Brain microvascular endothelial cell (primary cell): ENCODE results near the gene MYOZ2.

Experiments used
- DNase-seq: peaks from one replicate; pipeline ENCODE4 v3.0.0-alpha.2; 2020
- H3K27ac ChIP-seq: fragments of 250-450 bp; sonication (Bioruptor Pico); 2 replicates; pipeline ENCODE4 v1.5.1; 2020; ENCODE audit warnings: mild to moderate bottlenecking, moderate library complexity
- H3K27me3 ChIP-seq: fragments of 250-450 bp; sonication (Bioruptor Pico); replicated peaks from 2 replicates; pipeline ENCODE4 v1.5.1; 2020; ENCODE audit warnings: mild to moderate bottlenecking
- H3K36me3 ChIP-seq: fragments of 250-450 bp; sonication (Bioruptor Pico); replicated peaks from 2 replicates; pipeline ENCODE4 v1.5.1; 2020; ENCODE audit warnings: mild to moderate bottlenecking
- H3K4me3 ChIP-seq: 2 replicates; pipeline ENCODE4 v1.5.1; 2011; ENCODE audit warnings: low read depth, mild to moderate bottlenecking, control low read depth, low read length, moderate library complexity
- CTCF ChIP-seq: IDR thresholded peaks from 2 replicates; pipeline ENCODE4 v1.5.1; 2011; ENCODE audit warnings: low read depth, mild to moderate bottlenecking, moderate library complexity, low read length, control low read depth, inconsistent platforms; ENCODE audit errors: missing control alignments
- in situ Hi-C: cut with HindIII; loops from 2 replicates; pipeline ENCODE4 v1.10.0; 2017; ENCODE audit warnings: low sequenced_read_pairs, low pct_ligation_motif_present

Gene MYOZ2

GRCh38 chr4:119228406-119228805 lies 92.8 kb downstream of the MYOZ2 start:
- in situ Hi-C loops: no loop called here
- no peak for DNase-seq
- H3K27me3 ChIP-seq: no peaks in the 10 kb centered on the region
- H3K4me3 ChIP-seq: no peak overlapping the region
- H3K36me3 ChIP-seq: no peaks in the 10 kb centered on the region
- H3K27ac ChIP-seq: no peak overlapping the region
- no peak for TF ChIP-seq CTCF

GRCh38 chr4:119229908-119230687 lies 94.5 kb downstream of the MYOZ2 start:
- no peak overlapping the region for H3K27ac ChIP-seq
- TF ChIP-seq CTCF: no peak
- DNase-seq: no peak
- no peak overlapping the region for H3K4me3 ChIP-seq
- H3K27me3 ChIP-seq: no peaks in the 10 kb centered on the region
- H3K36me3 ChIP-seq: no peaks in the 10 kb centered on the region
- in situ Hi-C loops: no loop called here

GRCh38 chr4:119231491-119231890 lies 95.9 kb downstream of the MYOZ2 start:
- H3K36me3 ChIP-seq: no peaks in the 10 kb centered on the region
- no peak for TF ChIP-seq CTCF
- in situ Hi-C loops: no loop called here

GRCh38 chr4:119232286-119232685 lies 96.7 kb downstream of the MYOZ2 start:
- Histone ChIP-seq H3K4me3 (no peak overlapping the region), H3K36me3 (no peaks in the 10 kb centered on the region), H3K27ac (no peak overlapping the region), H3K27me3 (no peaks in the 10 kb centered on the region)
- DNase-seq: no peak
- no peak for TF ChIP-seq CTCF
- in situ Hi-C loops: no loop called here

More at GRCh38 chr4:119231491-119231890, 95.9 kb downstream of the MYOZ2 start:
- Histone ChIP-seq H3K27me3 (no peaks in the 10 kb centered on the region), H3K4me3 (no peak overlapping the region), H3K27ac (no peak overlapping the region)
- DNase-seq: no peak

- Histone ChIP-seq H3K27ac (no peak overlapping the region), H3K27me3 (no peaks in the 10 kb centered on the region), H3K36me3 (no peaks in the 10 kb centered on the region), H3K4me3 (no peak overlapping the region)
- no peak for DNase-seq
- no peak for TF ChIP-seq CTCF
- in situ Hi-C loops: no loop called here
These were observed 97.6 kb downstream of the MYOZ2 start for GRCh38 chr4:119233191-119233590.

- H3K27ac ChIP-seq: no peak overlapping the region
- no peaks in the 10 kb centered on the region for H3K27me3 ChIP-seq
- TF ChIP-seq CTCF: no peak
- no peaks in the 10 kb centered on the region for H3K36me3 ChIP-seq
- H3K4me3 ChIP-seq: no peak overlapping the region
- DNase-seq: no peak
- in situ Hi-C loops: no loop called here
These were observed 98.1 kb downstream of the MYOZ2 start for GRCh38 chr4:119233750-119234149.
